OCI-M2 (cell line): ENCODE data around the gene RALGPS1.

Experiments
- DNase-seq: peaks from one replicate; lab custom pipeline; 2025; ENCODE audit not compliant: unreplicated experiment; lab: John Stamatoyannopoulos, UW

RALGPS1 gene

GRCh38 chr9:126906091-126906490 is 8.5 kb upstream of the RALGPS1 start:
- no peak for DNase-seq

GRCh38 chr9:126907058-126907457 is 7.5 kb upstream of the RALGPS1 start:
- DNase-seq = no peak

DNA sequence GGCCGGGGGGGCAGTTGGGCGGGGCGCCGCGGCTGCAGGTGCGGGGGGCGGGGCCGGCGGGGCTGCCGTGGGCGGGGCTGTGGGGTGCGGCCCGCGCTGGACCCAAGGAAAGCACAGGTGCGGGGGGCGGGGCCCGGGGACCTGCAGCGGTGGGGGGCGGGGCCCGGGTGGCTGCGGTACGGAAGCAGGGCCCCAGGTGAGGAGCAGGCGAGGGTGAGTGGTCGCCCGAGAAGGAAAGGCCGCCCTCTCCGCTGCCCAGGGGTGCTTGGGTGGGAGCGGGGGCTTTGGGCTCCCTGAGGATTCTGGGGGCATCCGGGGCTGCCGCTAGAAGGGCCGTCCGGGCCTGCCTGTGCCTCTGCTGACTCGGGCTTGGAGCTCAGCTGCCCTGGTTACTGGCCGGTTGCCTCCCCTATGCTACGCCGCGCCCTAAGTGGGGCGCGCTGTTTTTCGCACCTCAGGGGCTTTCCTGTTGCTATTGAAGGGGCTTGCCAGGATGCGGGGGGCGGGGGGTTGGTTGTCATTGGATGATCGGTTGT is 767 bp downstream of the RALGPS1 start:
- no peak for DNase-seq

- no peak for DNase-seq
These were observed 1.4 kb downstream of the RALGPS1 start for GRCh38 chr9:126915846-126916543.

DNA sequence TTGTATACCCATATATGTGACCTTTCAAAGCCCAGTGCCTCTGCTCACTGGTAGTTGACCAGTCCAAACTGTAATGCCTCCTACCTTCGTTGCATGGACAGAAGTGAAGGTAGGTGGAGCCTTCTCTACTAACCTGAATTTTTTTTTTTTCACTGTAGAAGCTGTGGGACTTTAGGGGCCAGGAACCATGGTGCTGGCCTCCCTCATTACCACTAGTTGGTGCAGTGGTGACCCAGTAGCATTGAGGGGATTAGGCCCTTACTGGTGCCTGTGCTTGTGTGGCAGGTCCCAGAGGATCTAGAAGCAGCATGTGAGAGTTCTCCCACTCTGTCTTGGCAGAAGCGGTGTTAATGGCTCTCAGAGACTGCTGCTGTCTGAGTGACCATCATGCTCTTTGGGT is 2.3 kb downstream of the RALGPS1 start:
- DNase-seq = no peak

GRCh38 chr9:126919193-126919592 is 4.6 kb downstream of the RALGPS1 start:
- no peak for DNase-seq

DNA sequence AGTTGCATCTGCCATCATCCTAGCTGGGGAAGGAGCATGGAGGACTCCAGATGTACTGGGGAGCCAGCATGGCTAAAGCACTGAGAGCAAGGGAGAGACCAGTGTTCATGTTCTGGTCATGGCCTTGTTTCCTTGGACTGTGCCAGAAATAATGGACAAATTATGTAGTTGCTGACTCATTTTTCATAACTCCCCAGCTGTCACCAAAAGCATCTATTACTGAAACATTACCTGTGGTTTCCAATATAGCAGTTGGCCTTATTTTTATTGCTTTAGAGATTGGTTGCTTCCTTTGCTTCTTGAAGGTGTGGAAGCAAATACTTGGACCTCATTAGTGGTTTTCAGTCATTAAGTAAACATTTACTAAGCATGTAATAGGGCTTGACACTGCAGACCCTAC is 11.3 kb downstream of the RALGPS1 start:
- DNase-seq = no peak

DNA sequence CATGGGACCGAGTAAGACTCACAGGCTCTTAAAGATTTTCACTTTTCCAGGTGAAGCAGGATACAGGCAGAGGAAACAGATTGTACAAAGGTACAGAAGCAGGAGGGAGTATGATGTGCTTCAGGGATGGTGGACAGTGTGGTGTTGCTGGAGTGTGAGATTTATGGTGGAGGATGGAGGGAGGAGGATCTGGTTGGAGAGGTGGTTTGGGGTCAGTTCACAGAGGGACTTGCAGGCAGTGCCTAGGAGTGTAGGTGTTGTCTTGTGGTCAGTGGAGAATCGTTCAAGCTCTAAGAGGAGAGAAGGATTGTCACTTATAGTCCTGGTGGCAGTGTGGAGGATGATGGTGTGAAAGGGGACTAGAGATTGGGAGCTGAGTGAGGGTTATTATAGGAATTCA is 11.8 kb downstream of the RALGPS1 start:
- no peak for DNase-seq

GRCh38 chr9:126927419-126927818 is 12.8 kb downstream of the RALGPS1 start:
- DNase-seq = no peak

DNA sequence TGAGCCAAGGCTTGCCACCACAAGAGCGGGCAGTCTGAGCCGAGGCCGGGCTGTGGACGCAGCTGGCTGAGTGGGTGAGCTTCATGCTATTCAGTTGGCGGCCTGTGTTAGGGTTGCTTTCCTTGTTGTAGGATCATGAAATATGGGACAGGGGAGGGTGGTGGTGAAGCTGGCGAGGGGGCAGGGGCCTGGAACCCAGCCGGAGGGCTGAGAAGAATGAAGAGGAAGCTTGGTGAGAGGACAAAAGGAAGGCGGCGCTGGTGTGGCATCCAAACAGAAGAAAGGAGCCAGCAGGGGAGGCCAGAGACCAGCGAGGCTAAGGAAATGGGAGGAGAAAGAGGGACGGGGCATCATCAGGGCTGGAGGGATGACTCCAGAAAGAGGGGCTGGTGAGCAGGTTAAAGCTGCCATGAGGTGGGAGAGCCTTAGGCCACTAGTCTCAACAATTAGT is 18.3 kb downstream of the RALGPS1 start:
- DNase-seq = no peak

GRCh38 chr9:126933334-126933980 is 18.9 kb downstream of the RALGPS1 start:
- no peak for DNase-seq

- DNase-seq = no peak
These were observed 19.9 kb downstream of the RALGPS1 start for GRCh38 chr9:126934441-126934840.

DNA sequence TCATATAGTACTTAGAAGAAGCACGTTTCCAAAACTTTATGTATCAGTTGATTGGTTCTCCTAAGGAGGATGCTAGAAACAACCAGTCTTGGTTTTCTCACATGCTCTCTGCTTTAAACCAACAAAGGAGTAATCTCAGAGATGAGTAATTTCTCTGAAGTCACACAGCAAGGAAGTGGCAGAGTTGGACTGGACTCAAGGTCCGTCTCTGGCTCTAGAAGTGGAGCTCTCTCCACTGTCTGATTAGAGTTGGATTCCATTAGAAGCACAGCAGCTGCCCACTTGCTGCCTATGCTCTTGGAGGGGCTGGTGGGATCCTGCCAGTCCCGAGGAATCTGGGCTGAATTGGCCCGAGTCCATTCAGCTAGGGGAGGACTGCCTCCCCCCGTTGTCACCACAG is 21.0 kb downstream of the RALGPS1 start:
- no peak for DNase-seq

GRCh38 chr9:126937444-126937843 is 22.9 kb downstream of the RALGPS1 start:
- DNase-seq = no peak

DNA sequence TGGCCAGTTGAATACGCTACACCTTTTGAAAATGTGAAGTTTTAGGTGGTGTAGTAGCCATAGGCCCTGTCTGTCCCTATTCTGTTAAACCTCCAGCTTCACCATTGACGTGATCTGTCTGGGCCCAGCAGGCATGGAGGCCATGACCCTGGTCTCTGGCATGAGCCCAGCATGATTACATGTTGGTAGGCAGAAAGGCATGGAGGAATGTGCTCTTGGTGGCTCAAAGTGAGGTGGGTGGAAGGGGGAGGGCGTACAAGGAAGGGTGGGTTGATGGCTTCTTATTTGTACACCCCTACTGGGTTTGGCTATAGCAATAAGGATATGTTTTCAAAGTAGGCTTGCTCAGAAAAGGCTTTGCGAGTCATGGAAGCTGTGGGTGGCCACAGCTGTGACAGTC is 23.7 kb downstream of the RALGPS1 start:
- DNase-seq = no peak

DNA sequence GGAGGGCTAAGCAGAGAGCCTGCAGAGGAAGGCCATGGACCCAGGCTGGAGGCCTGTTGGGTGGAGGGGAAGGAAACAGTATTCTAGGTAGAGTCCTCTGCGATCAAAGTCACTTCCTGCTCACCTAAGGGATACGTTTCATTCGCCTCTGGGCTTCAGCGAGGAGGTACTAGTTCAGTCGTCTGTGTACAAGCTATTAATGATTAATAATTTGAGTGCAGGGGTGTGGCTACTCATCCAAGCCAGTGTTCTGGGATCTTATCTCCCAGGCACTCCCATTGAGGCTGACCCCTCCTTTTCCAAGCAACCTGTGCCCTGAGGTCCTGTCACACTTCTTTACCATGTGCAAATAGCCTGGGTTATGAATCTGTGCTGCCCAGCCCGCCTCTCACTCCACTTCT is 25.2 kb downstream of the RALGPS1 start:
- DNase-seq = no peak

- no peak for DNase-seq
These were observed 27.8 kb downstream of the RALGPS1 start for GRCh38 chr9:126942399-126942798.

DNA sequence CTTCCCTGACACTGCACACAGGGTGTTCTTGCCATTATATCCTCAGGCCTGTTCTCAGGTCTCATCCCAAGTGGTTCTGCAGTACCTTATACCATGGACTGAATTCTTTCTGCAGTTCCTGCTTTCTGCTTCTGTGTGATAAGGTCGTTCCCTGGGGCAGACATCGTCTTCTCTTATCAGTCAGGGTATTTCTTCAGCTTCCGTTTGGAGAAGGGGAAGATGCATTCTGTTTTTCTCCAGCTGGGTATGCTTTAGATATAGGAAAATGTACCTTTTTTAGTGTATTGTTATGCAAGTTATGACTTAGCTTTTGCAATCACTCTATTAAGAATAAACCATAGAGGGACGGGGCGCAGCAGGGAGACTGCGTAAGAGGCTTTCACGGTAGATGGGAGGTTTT is 31.1 kb downstream of the RALGPS1 start:
- no peak for DNase-seq

- no peak for DNase-seq
These were observed 32.9 kb downstream of the RALGPS1 start for GRCh38 chr9:126947529-126947928.

DNA sequence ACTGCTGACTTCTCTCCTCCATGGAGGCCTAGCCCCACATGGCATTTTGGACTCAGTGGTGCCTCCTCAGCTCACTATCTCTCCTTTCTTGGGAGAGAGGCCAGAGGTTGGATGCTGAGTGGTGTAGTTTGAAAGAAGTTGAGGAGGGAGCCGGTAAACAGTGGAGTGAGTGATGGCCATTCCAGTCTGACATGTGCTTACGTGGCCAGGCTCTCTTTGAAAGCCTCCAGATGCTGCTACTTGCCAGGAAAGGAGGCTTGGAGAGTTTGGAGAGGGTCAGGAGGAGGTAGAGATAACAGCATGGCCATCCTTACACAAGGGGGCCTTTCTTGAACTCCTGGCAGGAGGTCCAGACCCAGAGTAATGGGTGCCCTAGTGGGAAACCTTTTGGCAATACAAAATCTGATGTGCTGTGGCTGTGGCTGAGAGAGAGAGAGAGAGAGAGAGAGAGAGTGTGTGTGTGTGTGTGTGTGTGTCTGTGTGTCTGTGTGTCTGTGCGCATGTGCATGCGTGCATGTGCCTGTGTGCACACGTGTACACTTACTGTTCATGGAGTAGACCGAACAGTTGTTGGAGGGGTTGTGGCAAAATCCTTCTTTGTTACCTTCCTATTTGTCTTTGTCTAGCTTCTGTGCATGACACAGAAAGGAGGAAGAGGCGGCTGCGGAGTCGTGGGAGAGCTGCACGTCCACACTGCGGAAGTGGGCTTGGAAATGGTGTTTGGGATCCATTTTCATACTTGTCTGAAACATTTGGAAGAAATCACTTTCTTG is 37.8 kb downstream of the RALGPS1 start:
- DNase-seq = no peak

- DNase-seq = no peak
These were observed 38.6 kb downstream of the RALGPS1 start for GRCh38 chr9:126953041-126953809.
